ENCODE results near the gene PKN2.

Gene PKN2

GRCh38 chr1:88731475-88732269, 47.6 kb downstream of the PKN2 start:
- no peak for DNase-seq (ENCODE audit: low read depth in 2 of 2, low spot score in 1 of 2)

GRCh38 chr1:88735382-88735781, 51.3 kb downstream of the PKN2 start:
- DNase-seq (ENCODE audit: low read depth in 2 of 2, low spot score in 1 of 2) = no peak

GRCh38 chr1:88735909-88736308, 51.8 kb downstream of the PKN2 start:
- no peak for DNase-seq (ENCODE audit: low read depth in 2 of 2, low spot score in 1 of 2)

- DNase-seq (ENCODE audit: low read depth in 2 of 2, low spot score in 1 of 2) = no peak
Observed at GRCh38 chr1:88736633-88737248, 52.7 kb downstream of the PKN2 start.

GRCh38 chr1:88737338-88737927, 53.4 kb downstream of the PKN2 start:
- DNase-seq (ENCODE audit: low read depth in 2 of 2, low spot score in 1 of 2) = no peak

GRCh38 chr1:88740784-88741183, 56.7 kb downstream of the PKN2 start:
- no peak for DNase-seq (ENCODE audit: low read depth in 2 of 2, low spot score in 1 of 2)

- no peak for DNase-seq (ENCODE audit: low read depth in 2 of 2, low spot score in 1 of 2)
Observed at GRCh38 chr1:88741413-88741812, 57.3 kb downstream of the PKN2 start.

- no peak for DNase-seq (ENCODE audit: low read depth in 2 of 2, low spot score in 1 of 2)
Observed at GRCh38 chr1:88742531-88742930, 58.5 kb downstream of the PKN2 start.

GRCh38 chr1:88744142-88744541, 60.1 kb downstream of the PKN2 start:
- DNase-seq (ENCODE audit: low read depth in 2 of 2, low spot score in 1 of 2) = no peak

GRCh38 chr1:88746916-88747315, 62.8 kb downstream of the PKN2 start:
- DNase-seq (ENCODE audit: low read depth in 2 of 2, low spot score in 1 of 2) = no peak

- DNase-seq (ENCODE audit: low read depth in 2 of 2, low spot score in 1 of 2) = no peak
Observed at GRCh38 chr1:88751714-88752113, 67.6 kb downstream of the PKN2 start.

GRCh38 chr1:88753506-88753905, 69.4 kb downstream of the PKN2 start:
- no peak for DNase-seq (ENCODE audit: low read depth in 2 of 2, low spot score in 1 of 2)

- no peak for DNase-seq (ENCODE audit: low read depth in 2 of 2, low spot score in 1 of 2)
Observed at GRCh38 chr1:88763649-88764406, 79.8 kb downstream of the PKN2 start.

- no peak for DNase-seq (ENCODE audit: low read depth in 2 of 2, low spot score in 1 of 2)
Observed at GRCh38 chr1:88768187-88768586, 84.1 kb downstream of the PKN2 start.

- DNase-seq (ENCODE audit: low read depth in 2 of 2, low spot score in 1 of 2) = no peak
Observed at GRCh38 chr1:88768816-88769215, 84.7 kb downstream of the PKN2 start.

- DNase-seq (ENCODE audit: low read depth in 2 of 2, low spot score in 1 of 2) = no peak
Observed at GRCh38 chr1:88773540-88774150, 89.6 kb downstream of the PKN2 start.

- DNase-seq (ENCODE audit: low read depth in 2 of 2, low spot score in 1 of 2) = no peak
Observed at GRCh38 chr1:88774151-88774556, 90.1 kb downstream of the PKN2 start.

- DNase-seq (ENCODE audit: low read depth in 2 of 2, low spot score in 1 of 2) = no peak
Observed at GRCh38 chr1:88777604-88778149, 93.6 kb downstream of the PKN2 start.

GRCh38 chr1:88779880-88780279, 95.8 kb downstream of the PKN2 start:
- DNase-seq (ENCODE audit: low read depth in 2 of 2, low spot score in 1 of 2) = no peak

GRCh38 chr1:88780485-88780884, 96.4 kb downstream of the PKN2 start:
- no peak for DNase-seq (ENCODE audit: low read depth in 2 of 2, low spot score in 1 of 2)

- DNase-seq (ENCODE audit: low read depth in 2 of 2, low spot score in 1 of 2) = no peak
Observed at GRCh38 chr1:88783145-88783544, 99.1 kb downstream of the PKN2 start.

All from stimulated activated CD8-positive, alpha-beta memory T cell treated with anti-CD3 and anti-CD28 coated beads, Interleukin-4, amount 100 ng/mL, for 4 hours (primary cell).